HEK293 (cell line): ENCODE data around the gene HIPK2.

Experiments used
- CTCF ChIA-PET: fragments of 350-600 bp; formaldehyde crosslinking; extraction: SDS; loops from one replicate; lab custom pipeline; 2021; ENCODE audit warnings: antibody characterized with exemption; lab: Yijun Ruan, JAX
- POLR2A ChIA-PET: fragments of 300-600 bp; formaldehyde crosslinking; extraction: SDS; loops from one replicate; lab custom pipeline; 2020; ENCODE audit warnings: antibody characterized with exemption, inconsistent platforms; lab: Yijun Ruan, JAX
- H3K27ac ChIP-seq: fragments of 200-500 bp; sonication (Bioruptor generic); 2 replicates; pipeline ENCODE4 v1.5.1; 2014; ENCODE audit warnings: low read depth, low read length, control low read depth, inconsistent platforms; ENCODE audit errors: extremely low read depth
- H3K36me3 ChIP-seq, 2 experiments: fragments of 200-500 bp in 1 of 2; sonication (Bioruptor generic) in 1 of 2; 1 replicate in 1 of 2; 2 replicates in 1 of 2; pipeline ENCODE4 v1.5.1; 2014 to 2017; ENCODE audit warnings: inconsistent platforms in 2 of 2, low read length in 2 of 2; ENCODE audit not compliant: control insufficient read depth in 2 of 2, insufficient read depth in 1 of 2
- H3K4me1 ChIP-seq: fragments of 200-500 bp; sonication (Bioruptor generic); 2 replicates; pipeline ENCODE4 v1.5.1; 2014; ENCODE audit warnings: mild to moderate bottlenecking, low read length, inconsistent platforms; ENCODE audit not compliant: control insufficient read depth, insufficient read depth
- H3K4me3 ChIP-seq: 2 replicates; pipeline ENCODE4 v1.5.1; 2011; ENCODE audit warnings: low read depth, mild to moderate bottlenecking, control low read depth, low read length, moderate library complexity
- H3K9me3 ChIP-seq: fragments of 200-500 bp; sonication (Bioruptor generic); 2 replicates; pipeline ENCODE4 v1.5.1; 2014; ENCODE audit warnings: low read depth, low read length, inconsistent platforms; ENCODE audit not compliant: control insufficient read depth, insufficient read depth
- BCL11A ChIP-seq: fragments of 450-650 bp; formaldehyde crosslinking; IDR thresholded peaks from 2 replicates; pipeline ENCODE4 v1.5.1; 2016; ENCODE audit warnings: low read depth, missing biosample characterization, missing genetic modification characterization
- BCL11B ChIP-seq: fragments of 450-650 bp; formaldehyde crosslinking; IDR thresholded peaks from 2 replicates; pipeline ENCODE4 v1.5.1; 2016; ENCODE audit warnings: low read depth, missing biosample characterization, missing genetic modification characterization
- BCL6B ChIP-seq: fragments of 450-650 bp; formaldehyde crosslinking; IDR thresholded peaks from 2 replicates; pipeline ENCODE4 v1.5.1; 2017; ENCODE audit warnings: missing biosample characterization, missing genetic modification characterization
- GLI4 ChIP-seq: fragments of 450-650 bp; formaldehyde crosslinking; IDR thresholded peaks from 2 replicates; pipeline ENCODE4 v1.5.1; 2016; ENCODE audit warnings: missing biosample characterization, missing genetic modification characterization
- KLF17 ChIP-seq: fragments of 450-650 bp; formaldehyde crosslinking; IDR thresholded peaks from 2 replicates; pipeline ENCODE4 v1.5.1; 2016; ENCODE audit warnings: missing biosample characterization, missing genetic modification characterization
- KLF7 ChIP-seq: fragments of 450-650 bp; formaldehyde crosslinking; IDR thresholded peaks from 2 replicates; pipeline ENCODE4 v1.5.1; 2016; ENCODE audit warnings: missing biosample characterization, missing genetic modification characterization, borderline replicate concordance
- SCRT1 ChIP-seq: fragments of 450-650 bp; formaldehyde crosslinking; IDR thresholded peaks from 2 replicates; pipeline ENCODE4 v1.5.1; 2016; ENCODE audit warnings: missing biosample characterization, missing genetic modification characterization, borderline replicate concordance
- SETDB1 ChIP-seq: IDR thresholded peaks from one replicate; pipeline ENCODE4 v1.6.1; 2017; ENCODE audit warnings: mild to moderate bottlenecking, low read length, moderate library complexity, mixed read lengths; ENCODE audit not compliant: insufficient read length
- YY2 ChIP-seq: fragments of 450-650 bp; formaldehyde crosslinking; IDR thresholded peaks from 2 replicates; pipeline ENCODE4 v1.5.1; 2016; ENCODE audit warnings: missing biosample characterization, missing genetic modification characterization
- ZBTB49 ChIP-seq: fragments of 450-650 bp; formaldehyde crosslinking; IDR thresholded peaks from 2 replicates; pipeline ENCODE4 v1.5.1; 2016; ENCODE audit warnings: missing biosample characterization, missing genetic modification characterization, low read depth
- ZIC2 ChIP-seq: fragments of 450-650 bp; formaldehyde crosslinking; IDR thresholded peaks from 2 replicates; pipeline ENCODE4 v1.5.1; 2016; ENCODE audit warnings: missing biosample characterization, missing genetic modification characterization
- ZNF121 ChIP-seq: fragments of 450-650 bp; formaldehyde crosslinking; IDR thresholded peaks from 2 replicates; pipeline ENCODE4 v1.5.1; 2016; ENCODE audit warnings: missing biosample characterization, missing genetic modification characterization
- ZNF140 ChIP-seq: fragments of 450-650 bp; formaldehyde crosslinking; IDR thresholded peaks from 2 replicates; pipeline ENCODE4 v1.5.1; 2016; ENCODE audit warnings: missing biosample characterization, missing genetic modification characterization
- ZNF221 ChIP-seq: fragments of 450-650 bp; formaldehyde crosslinking; IDR thresholded peaks from 2 replicates; pipeline ENCODE4 v1.5.1; 2017; ENCODE audit warnings: missing biosample characterization, missing genetic modification characterization, borderline replicate concordance
- ZNF24 ChIP-seq: fragments of 450-650 bp; formaldehyde crosslinking; IDR thresholded peaks from 2 replicates; pipeline ENCODE4 v1.5.1; 2016; ENCODE audit warnings: missing biosample characterization, missing genetic modification characterization
- ZNF292 ChIP-seq: fragments of 450-650 bp; formaldehyde crosslinking; IDR thresholded peaks from 2 replicates; pipeline ENCODE4 v1.5.1; 2016; ENCODE audit warnings: low read depth, missing biosample characterization, missing genetic modification characterization, borderline replicate concordance
- ZNF354C ChIP-seq: fragments of 450-650 bp; formaldehyde crosslinking; IDR thresholded peaks from 2 replicates; pipeline ENCODE4 v1.5.1; 2016; ENCODE audit warnings: missing biosample characterization, missing genetic modification characterization, low read depth, borderline replicate concordance
- ZNF37A ChIP-seq: fragments of 450-650 bp; IDR thresholded peaks from 2 replicates; pipeline ENCODE4 v1.5.1; 2018; ENCODE audit warnings: missing biosample characterization, missing genetic modification characterization
- ZNF530 ChIP-seq: fragments of 450-650 bp; formaldehyde crosslinking; IDR thresholded peaks from 2 replicates; pipeline ENCODE4 v1.5.1; 2016; ENCODE audit warnings: low read depth, missing biosample characterization, missing genetic modification characterization
- ZNF571 ChIP-seq: fragments of 450-650 bp; formaldehyde crosslinking; IDR thresholded peaks from 2 replicates; pipeline ENCODE4 v1.5.0; 2017; ENCODE audit warnings: missing biosample characterization, missing genetic modification characterization
- ZNF670 ChIP-seq: fragments of 450-650 bp; formaldehyde crosslinking; IDR thresholded peaks from 2 replicates; pipeline ENCODE4 v1.5.1; 2016; ENCODE audit warnings: missing biosample characterization, missing genetic modification characterization, low read depth
- ZNF692 ChIP-seq: fragments of 450-650 bp; formaldehyde crosslinking; IDR thresholded peaks from 2 replicates; pipeline ENCODE4 v1.5.1; 2016; ENCODE audit warnings: missing biosample characterization, missing genetic modification characterization
- ZNF707 ChIP-seq: fragments of 450-650 bp; formaldehyde crosslinking; IDR thresholded peaks from 2 replicates; pipeline ENCODE4 v1.5.1; 2016; ENCODE audit warnings: missing biosample characterization, missing genetic modification characterization
- ZNF768 ChIP-seq: fragments of 450-650 bp; formaldehyde crosslinking; IDR thresholded peaks from 2 replicates; pipeline ENCODE4 v1.5.1; 2018; ENCODE audit warnings: missing biosample characterization, mild to moderate bottlenecking, missing genetic modification characterization
- ZSCAN18 ChIP-seq: fragments of 450-650 bp; formaldehyde crosslinking; IDR thresholded peaks from 2 replicates; pipeline ENCODE4 v1.5.1; 2016; ENCODE audit warnings: missing biosample characterization, missing genetic modification characterization

HIPK2 gene

GRCh38 chr7:139643951-139644585 is 133.7 kb downstream of the HIPK2 start (continued):
- TF ChIP-seq ZNF768 (tag by site-specific recombination) (no peak), SETDB1 (no peak), ZNF692 (tag by site-specific recombination) (no peak), ZNF530 (no peak), BCL11B (no peak)

- POLR2A ChIA-PET = no interaction called here
- no peaks in the 10 kb centered on the region for H3K9me3 ChIP-seq
- no peak overlapping the region for H3K27ac ChIP-seq
- peaks cover 0 to 9% of the 10 kb centered on the region in 2 experiments; a peak in 1 of 3 replicates for H3K36me3 ChIP-seq
- H3K4me3 ChIP-seq = no peak overlapping the region
- TF ChIP-seq KLF17 (tag by site-specific recombination) (no peak), ZNF121 (tag by site-specific recombination) (no peak), ZNF24 (tag by site-specific recombination) (no peak), ZBTB49 (tag by site-specific recombination) (no peak), ZNF292 (no peak), BCL6B (tag by site-specific recombination) (no peak), YY2 (tag by site-specific recombination) (no peak), ZSCAN18 (tag by site-specific recombination) (no peak), ZNF221 (tag by site-specific recombination) (no peak), GLI4 (tag by site-specific recombination) (no peak), SCRT1 (tag by site-specific recombination) (no peak), ZNF354C (no peak), KLF7 (tag by site-specific recombination) (no peak), ZNF140 (tag by site-specific recombination) (no peak), ZNF37A (tag by site-specific recombination) (no peak), ZNF571 (tag by site-specific recombination) (no peak), ZNF707 (no peak), ZIC2 (tag by site-specific recombination) (no peak), ZNF670 (tag by site-specific recombination) (no peak), BCL11A (tag by site-specific recombination) (no peak)
- TF ChIP-seq, all 188 proteins: peak for 0
- no peaks in the 10 kb centered on the region for H3K4me1 ChIP-seq
- CTCF ChIA-PET = interaction anchor here (0.6 to 1.4 kb wide), 7 partner anchors 9 to 360 kb away, joined by 3 to 5 read pairs (median 3); no protein-coding TSS in a partner anchor
These were observed 135.5 kb downstream of the HIPK2 start for GRCh38 chr7:139642283-139642682.
